Mucosa of gallbladder (tissue), 1 donor: Measurements from ENCODE around the gene LATS2. TPM values are rescaled to one million over a fixed set of nuclear protein-coding genes. Genes with fewer than 3 reads are reported as not detected.

Source experiments
- DNase-seq: peaks from one replicate; pipeline ENCODE4 v3.0.0-alpha.2; 2020; ENCODE audit warnings: low spot score
- total RNA-seq: library from RNA; stranded (reverse); gene quantifications from one replicate; pipeline ENCODE4 v1.2.1, GENCODE V29; 2021
- donor health status: DM: no; HTN: no; CAD: no.

The LATS2 gene
- total RNA-seq, 1 donor from 2014 or later = 35.1 TPM

DNA sequence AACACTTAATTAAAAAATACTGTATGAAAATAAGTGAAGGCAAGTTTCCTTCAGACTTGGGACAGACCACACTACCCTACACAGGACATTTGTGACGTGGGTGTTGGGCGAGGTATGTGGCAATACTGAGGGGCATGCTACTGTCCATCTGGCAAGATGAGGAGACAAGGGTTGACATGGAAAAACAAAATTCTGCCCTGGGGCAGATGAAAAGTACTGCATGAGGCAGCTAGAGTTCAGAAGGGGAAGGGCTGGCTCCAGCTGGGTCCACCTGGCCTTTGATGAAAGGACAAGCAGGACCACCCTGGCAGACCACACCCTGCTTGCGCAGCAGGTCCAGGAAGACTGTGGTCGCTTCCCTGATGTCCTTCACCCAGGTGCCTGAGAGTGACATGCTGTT lies 43.2 kb downstream of the LATS2 start:
- no peak for DNase-seq

DNA sequence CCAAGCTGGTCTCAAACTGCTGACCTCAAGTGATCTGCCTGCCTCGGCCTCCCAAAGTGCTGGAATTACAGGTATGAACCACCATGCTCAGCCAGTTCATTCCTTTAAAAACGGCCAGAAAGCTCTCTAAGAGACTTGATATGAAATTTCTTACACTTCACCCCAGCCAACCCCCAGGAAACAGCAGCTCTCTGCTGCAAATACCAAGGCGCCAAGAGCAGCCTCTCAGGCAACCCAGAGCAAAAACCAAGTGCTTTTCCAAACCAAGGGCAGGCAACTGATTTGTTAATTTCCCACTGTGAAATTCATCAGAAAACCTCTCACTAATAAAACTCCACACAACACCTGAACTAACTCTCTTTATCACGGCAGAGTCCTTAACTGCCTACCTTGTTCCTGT lies 44.9 kb downstream of the LATS2 start:
- no peak for DNase-seq

DNA sequence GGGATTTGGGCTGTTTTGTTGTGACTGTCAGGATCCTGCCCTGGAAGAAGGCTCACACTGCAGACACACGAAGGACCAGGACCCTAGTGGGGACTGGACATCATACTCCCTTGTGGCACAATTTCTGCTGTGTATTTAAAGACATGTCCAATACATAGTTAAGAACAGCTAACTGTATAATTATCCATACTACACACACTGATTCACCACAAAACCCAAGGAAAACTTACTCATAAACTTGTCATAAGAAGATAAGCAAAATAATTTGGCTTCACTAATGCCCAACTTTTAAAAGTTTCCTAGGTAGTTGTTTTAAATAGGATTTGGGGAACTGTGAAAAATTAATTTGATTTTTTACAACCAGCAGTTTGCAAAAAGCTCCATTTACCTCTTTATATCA lies 46.1 kb downstream of the LATS2 start:
- DNase-seq = no peak

DNA sequence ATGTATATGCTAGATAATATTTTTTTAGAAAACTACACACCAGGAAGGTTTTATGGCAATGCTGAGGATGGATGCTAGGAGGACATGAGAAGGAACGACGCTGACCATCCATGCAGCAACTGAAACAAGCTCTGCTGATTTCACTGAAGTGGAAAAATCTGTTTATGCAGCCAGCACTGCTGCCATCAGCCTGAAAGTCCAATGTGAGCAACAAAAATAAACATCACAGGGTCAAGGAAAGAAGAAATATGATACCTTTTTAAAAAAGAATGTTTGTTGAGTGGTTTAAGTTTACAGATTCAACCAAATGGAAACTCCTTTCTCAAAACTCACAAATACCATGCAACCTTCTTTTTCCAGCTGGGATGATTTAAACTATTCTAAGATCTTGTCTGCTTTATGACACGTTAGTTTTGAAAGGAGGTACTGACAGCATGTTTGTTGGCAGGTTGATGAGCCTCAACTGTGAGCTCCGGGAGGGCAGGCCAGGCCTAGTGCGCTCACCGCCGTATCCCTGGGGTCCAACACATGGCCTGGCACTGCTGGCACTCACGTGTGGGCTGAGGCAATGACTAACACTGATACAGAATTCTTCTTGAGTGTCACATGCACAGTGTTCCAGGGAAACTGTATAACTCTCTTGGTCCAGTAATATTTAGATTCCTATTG lies 46.8 kb downstream of the LATS2 start:
- DNase-seq = peak; percentile 51

DNA sequence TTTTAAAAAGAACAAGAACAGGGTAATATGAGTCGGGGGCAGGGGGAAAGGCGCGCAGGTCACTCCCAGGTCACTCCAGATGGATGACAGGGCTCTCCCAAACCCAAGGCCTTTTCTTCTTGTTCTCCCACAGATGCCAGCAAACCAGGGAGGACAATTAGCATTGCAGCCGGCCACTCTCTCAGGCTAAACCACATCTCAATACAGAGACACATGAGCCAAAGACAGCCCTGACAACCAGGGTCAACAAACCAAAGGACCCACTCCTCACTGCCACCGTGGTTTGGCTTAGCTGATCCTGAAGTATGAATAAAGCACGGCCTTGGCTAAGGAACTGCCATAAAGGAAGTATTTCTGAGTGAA lies 47.3 kb downstream of the LATS2 start:
- no peak for DNase-seq

DNA sequence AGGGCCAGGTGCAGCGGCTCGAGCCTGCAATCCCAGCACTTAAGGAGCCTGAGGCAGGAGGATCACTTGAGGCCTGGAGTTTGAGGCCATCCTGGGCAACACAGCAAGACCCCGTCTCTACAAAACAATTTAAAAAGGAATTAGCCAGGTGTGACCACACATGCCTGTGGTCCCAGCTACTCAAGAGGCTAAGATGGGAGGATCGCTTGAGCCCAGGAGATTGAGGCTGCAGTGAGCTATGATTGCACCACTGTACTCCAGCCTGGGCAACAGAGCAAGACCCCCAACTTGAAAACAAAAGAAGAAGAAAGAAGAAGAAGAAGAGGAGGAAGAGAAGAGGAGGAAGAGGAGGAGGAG lies 47.7 kb downstream of the LATS2 start:
- no peak for DNase-seq

DNA sequence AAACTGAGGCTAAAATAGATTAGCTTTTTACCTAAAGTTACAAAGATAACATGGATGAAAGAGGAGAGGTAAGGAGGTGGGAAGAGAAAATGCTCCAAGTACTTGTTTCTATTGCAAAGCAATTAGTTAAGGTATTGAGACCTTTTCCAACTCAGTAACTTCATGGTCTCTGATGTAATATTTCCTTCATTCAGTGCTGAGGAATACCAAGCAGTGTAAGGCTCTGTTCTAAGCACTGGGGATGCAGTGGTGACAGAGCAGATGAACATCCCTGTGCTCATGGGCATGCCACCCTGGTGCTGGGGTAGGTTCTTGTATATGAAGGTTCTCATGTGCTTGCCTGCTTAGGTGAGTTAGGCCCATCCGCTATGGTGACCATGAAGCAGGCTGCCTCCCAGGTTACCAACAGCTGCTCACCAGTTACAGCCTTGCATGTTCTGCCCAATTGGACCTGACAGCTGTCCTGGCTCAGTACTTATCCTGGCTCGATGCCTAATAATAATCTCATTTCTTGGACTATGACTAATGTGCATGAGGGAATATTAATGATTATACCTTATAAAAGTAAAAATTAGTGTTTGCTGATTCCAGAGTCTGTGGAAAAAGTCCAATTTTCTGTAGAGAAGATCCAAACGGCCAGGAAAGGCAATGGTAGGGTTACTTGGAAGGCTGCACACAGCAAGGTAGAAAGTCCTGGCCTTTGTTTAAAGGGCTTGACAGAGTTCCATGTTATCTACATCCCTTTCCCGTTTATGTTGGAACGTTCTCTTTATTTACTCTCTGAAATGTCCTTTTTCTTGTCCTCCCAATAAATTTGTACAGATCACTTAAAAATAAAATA lies 48.3 kb downstream of the LATS2 start:
- DNase-seq = no peak

DNA sequence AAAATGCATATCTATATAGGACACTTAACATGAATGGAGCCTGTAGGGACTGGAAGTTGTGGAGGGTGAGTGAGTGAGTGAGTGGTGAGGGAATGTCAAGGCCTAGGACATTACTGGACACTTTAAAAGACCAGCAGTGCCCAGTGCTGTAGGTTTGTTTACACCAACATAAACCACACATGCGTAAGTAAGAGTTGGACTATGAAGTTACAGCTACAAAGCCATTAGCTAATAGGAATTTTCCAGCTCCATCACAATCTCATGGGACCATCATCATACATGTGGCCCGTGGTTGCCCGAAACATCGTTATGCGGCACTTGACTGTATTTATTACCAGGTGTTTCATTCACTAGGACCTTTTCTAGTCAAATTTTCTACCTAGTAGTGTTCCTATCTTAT lies 49.2 kb downstream of the LATS2 start:
- no peak for DNase-seq

DNA sequence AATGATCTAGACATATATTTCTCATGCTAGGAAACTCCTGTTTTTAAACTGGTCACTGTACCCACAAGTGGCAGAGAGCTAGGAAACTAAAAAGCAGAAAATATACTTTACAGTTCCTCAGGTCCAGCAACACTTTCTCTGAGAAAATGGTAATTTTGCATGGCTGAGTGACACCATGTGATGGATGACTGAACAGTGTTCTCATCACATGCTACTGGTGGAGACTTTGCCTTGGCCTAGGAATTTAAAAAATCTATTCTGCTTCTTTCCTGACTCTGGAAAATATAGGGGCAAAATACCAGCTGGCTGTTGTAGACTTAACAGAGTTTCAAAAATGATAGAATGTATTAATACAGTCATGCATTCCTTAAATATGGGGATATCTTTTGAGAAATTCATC lies 50.0 kb downstream of the LATS2 start:
- DNase-seq = no peak

DNA sequence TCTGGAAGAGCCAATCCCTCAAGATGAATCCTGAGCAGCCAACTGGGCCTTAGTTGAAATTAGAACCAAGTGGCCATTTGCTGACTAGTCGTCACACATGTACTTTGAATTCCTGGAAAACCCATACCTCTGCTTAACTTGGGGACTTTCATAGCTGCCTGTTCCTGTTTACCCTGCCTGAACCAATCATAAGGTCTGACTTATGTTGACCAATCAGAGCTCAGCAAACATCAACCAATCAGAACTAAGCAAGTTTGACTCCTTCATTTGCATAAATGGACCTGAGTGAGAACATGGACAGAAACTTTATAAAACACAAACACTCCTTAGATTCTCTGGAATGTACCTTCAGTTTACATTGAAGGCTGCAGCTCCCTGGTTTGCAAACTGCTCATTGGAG lies 50.8 kb downstream of the LATS2 start:
- DNase-seq = no peak

DNA sequence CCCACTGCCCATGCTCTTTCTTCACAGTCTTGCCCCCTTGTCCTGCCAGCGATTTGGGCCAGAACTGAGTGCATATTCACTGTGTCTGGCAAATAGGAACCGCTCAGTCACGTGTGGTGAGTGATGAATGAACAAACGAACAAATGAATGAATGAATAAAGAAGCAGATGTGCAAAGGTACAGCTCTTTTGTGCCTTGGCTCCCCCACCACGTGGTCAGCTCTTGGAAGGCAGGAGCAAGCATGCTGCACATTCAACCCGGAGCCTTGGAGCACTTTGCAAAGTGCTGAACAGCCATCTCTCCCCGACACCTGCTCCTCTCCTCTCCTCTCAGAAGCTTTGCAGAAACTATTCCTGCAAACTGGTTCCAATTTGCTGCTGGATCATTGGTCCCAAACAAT lies 52.4 kb downstream of the LATS2 start:
- DNase-seq = no peak

DNA sequence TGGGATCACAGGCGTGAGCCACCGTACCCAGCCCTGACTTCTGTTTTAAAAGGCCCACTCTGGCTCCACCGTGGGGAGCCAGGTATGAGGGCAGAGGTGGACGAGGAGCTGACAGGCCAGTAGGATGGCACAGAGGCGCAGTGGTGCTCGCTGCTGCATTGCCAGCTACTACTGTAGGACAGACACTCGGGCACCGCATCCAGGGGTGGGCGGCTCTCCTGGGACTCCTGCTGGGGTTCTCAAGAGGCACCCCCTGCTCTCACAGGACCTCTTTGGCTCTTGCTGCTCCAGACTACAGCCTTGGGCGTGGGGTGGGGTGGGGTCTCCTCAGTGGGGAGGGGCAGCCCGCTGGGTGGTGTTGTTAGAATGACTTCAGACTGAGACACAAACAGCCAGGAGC lies 53.4 kb downstream of the LATS2 start:
- no peak for DNase-seq

DNA sequence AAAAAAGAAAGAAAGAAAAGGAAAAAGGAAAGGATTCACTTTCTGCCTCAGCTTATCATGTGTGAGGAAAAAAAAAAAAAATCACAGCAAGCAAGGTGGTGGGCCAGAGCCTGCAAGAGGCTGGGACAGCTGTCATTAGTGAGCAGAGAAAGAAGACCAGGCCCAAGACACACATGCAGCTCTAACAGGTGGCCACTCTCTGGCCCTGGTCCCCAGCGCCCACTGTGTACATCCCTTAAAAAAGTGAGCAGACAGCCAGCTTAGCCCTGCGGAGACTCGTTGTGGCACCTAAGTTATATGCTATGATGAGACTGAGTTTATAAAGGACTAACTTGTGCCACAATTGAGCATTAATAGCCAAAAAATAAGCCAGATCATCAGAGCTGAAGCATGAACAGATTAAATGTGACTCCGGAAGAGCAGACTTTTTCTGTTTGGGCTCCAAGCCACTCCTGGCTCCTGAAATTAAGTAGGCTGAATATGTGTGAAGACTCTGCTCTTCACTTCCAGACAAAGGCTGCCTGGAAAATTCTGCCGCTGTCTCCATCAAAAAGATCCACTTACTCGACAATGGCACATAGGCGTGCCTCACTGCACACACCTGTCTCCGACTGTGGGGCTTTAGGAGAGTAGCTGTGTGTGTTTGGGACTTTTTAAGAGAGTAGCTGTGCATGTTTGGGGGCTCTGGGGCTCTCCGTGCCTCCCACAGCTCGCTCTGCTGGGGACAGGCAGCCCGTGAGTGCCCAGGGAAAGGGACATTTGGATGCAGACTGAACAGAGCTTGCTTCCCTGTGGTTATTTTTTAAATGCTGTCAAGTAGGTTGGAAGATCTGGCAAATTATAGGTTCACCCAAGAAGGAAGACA lies 55.0 kb downstream of the LATS2 start:
- no peak for DNase-seq

DNA sequence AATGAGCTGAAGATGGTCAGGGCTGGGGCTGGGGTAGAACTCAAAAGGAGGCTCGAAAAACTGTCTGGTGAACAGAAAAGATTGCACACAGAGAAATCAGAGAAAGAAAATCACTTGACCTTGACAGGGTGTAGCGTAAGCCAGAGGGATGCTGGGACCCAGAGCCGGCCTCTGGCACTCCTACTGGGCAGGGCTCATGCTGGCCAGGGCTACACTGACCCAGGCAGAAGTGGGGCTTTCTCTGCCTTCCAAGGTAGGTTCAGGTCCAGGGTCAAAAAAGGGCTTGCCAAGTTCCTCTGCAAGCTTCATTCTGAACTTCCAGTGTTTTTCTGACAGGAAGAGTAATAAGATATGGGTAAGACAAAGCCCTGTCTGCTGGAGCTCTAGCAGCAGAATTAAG lies 56.2 kb downstream of the LATS2 start:
- no peak for DNase-seq

DNA sequence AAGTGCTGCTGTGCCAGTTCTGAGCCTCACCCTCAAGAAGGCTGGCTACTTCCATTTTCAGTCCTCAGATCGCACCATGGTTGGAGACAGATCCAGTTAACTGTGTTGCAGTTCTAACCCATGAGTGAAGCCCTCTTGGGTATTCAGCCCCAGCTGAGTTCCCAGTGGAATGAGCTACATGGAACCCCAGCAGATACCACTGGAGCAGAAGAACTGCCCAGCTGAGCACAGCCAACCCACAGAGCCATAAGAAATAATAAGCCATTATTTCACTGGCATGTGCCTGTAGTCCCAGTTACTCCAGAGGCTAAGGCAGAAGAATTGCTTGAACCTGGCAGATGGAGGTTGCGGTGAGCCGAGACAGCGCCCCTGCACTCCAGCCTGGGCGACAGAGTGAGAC lies 59.9 kb downstream of the LATS2 start:
- DNase-seq = no peak

DNA sequence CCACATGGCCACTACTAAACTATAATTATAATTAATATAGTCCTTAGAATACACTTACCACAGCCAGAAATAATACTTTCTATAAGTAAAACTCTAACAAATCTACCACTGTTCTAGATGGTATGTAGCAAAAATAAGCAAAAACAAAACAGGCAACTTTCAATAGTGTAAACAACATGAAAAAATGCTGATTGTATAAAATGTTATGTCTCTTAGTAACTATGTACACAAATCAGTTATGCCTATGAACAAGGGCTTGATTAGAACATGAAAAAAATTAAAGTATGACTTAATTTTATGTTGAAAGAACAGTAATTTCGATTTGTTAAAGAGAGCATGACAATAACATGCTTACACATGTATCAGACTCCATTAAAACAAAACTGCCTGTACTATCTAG lies 60.7 kb downstream of the LATS2 start:
- no peak for DNase-seq

DNA sequence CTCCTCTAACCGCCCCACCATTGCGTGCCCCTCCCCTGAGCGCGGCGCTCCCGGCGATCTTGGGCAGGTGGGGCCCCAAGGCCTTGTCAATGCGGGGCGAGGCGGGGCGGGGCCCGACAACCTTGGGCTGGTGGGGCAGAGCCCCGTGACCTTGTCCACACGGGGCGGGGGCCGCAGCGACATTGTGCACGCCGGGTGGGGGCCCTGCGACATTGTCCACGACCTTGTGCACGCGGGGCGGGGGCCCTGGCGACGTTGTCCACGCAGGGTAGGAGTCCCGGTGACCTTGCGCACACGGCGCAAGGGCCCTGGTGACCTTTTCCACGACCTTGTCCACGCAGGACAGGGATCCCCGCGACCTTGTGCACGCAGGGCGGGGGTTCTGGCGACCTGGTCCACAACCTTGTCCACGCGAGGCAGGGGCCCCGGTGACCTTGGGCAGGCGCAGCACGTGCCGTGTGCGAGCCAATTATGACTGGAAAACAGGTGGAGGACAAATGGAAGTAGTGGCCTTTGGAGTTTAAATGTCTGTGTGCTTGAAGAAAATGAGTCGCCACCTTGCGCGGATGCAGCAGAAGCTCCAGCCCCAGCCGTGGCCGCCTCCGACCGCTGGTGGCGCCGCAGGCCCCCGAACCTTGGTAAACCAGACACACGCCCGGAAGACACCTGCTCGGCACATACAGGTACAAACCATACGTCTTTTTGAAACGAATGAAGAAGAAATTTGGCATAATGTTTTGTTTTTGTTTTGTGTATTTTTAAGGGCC lies 62.6 kb downstream of the LATS2 start:
- no peak for DNase-seq

DNA sequence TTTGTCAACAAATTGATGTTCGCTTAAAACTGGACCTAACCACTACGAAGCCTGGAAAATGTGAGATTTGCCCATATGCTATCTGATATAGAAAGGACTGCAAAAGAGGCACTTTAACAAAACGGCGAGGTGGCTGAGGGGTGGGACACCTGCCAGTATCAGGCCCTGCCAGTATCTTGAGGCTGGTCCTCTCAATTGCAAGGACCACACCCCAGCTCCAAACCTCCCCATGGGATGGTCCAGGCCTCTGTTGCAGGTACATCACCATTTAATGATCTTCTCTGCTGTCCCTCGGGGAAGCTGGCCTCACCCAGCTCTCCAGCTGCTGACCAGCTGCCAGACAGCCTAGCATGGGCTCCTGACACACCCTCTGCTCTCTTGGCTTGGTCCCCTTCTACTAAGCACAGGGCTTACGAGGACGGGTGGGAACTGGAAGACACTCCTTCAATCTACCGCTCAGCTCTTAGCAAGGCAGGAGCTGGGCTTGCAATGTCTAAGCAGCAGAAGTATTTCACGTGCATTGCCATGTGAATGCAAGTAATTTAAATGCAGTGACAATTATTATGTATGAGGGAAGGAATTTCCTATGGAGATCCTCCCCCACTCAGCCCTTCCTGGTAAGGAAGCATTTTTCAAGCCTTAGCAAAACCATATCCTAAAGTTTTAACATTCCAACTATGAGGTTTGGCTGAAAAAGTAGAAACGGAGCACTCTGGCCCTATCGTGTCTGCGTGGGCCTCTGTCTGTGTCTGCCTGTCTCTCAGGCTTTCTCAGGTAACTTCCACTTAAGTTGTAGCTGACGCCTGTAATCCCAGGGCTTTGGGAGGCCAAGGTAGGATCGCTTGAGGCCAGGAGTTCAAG lies 63.9 kb downstream of the LATS2 start:
- no peak for DNase-seq

DNA sequence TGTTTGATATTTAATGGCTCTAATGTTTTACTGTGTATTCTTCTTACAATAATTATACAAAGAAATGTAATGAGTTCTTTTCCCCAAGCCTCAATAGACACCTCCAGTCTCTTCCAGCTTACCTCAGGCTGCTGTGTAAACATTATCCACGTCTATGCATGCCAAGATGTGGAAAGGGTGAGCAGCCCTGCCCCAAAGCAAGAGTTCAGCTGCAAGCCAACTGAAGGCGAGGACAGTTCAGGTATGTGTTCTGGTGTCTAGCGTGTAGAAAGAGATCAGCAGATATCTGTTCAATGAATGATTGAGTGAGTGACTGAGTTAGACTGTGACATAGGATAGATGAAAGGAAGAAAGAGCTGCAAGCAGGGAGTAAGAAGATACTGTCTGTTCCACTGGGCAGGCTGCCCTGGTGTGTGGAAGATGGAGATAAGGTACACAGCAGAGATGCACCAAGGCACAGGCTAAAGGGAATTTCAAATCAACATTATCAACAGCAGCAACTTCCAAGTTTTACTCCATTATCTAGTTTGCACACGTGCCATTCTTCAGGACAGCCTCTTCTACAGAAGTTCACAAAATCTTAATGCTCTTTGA lies 66.0 kb downstream of the LATS2 start:
- no peak for DNase-seq

DNA sequence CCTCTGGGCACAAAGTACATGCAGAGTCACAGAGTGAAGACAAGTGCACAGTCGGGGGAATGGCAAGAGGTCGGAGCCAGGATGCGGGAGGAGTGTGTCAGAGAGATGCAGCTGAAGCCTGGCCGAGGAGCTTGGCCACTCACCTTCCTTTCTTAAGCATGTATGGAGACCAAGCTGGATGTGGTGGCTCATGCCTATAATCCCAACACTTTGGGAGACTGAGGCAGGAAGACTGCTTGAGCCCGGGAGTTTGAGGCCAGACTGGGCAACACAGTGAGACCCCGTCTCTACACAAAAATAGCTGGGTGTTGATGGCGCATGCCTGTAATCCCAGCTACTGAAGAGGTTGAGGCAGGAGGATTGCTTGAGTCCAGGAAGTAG lies 67.0 kb downstream of the LATS2 start:
- no peak for DNase-seq
